ENCODE measurements around the gene IFNG-AS1. TPM values are rescaled to one million over a fixed set of nuclear protein-coding genes. Genes with fewer than 3 reads are reported as not detected.

IFNG-AS1 gene
- total RNA-seq, 2 experiments from 2014 or later = 15.7 to 36.8 TPM

DNA sequence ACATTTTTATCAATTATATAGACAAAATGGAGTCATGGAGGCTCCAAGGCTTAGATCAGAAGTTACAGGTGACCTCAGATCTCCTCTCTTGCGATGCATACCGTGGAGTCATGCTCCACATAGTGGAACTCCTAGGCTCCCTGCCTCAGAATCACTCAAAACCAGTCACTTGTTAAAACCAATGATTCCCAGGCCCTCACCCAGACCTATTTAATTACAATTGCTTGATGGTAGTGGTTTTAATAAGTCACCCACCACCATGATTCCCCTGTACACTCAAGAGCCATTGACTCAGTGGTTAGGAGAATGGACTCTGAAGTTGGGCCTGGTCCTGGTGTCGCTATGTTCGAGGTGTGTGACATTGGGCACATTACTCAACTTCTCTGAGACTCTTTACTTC, 26.9 kb downstream of the IFNG-AS1 start:
- Histone ChIP-seq H2AFZ (ENCODE audit: low read length) (no peak overlapping the region), H3K9me3 (ENCODE audit: low read length) (no peaks in the 10 kb centered on the region), H3K4me2 (ENCODE audit: low read length) (no peak overlapping the region), H3K36me3 (ENCODE audit: insufficient read depth, low read length) (peaks cover 96% of the 10 kb centered on the region), H3K4me1 (ENCODE audit: insufficient read depth, low read length, poor library complexity, severe bottlenecking) (peaks cover 24% of the 10 kb centered on the region), H3K27ac (ENCODE audit: low read depth, low read length, poor library complexity, severe bottlenecking) (no peak overlapping the region), H3K4me3 (ENCODE audit: low read depth, low read length, poor library complexity, severe bottlenecking) (no peak overlapping the region), H3K79me2 (ENCODE audit: insufficient read depth, low read depth, low read length) (peaks cover 12% of the 10 kb centered on the region; the same call in 1 of the 2 replicates), H4K20me1 (ENCODE audit: insufficient read depth, low read length) (peaks cover 4% of the 10 kb centered on the region; the same call in 1 of the 2 replicates), H3K9me2 (ENCODE audit: insufficient read depth, low read length) (no peaks in the 10 kb centered on the region)
- intact Hi-C loops (cut with micrococcal nuclease; ENCODE audit: unreplicated experiment) = no loop called here
- CTCF ChIA-PET (ENCODE audit: unreplicated experiment) = no interaction called here
- no peak for DNase-seq (ENCODE audit: low spot score)
- TF ChIP-seq EZH2phosphoT487 (IDR thresholded peaks at IDR 0.05; ENCODE audit: borderline replicate concordance, low read depth, low read length) (no peak), CTCF (conservative IDR thresholded peaks at IDR 0.05; ENCODE audit: low read length) (no peak)
- no TSS peak for BruUV-seq (replicated peaks)
- POLR2A ChIA-PET = no interaction called here

- no peaks in the 10 kb centered on the region; the same call in 1 of the 2 replicates for H4K20me1 ChIP-seq (ENCODE audit: insufficient read depth, low read length)
- no peaks in the 10 kb centered on the region for H3K9me3 ChIP-seq (ENCODE audit: low read length)
- no TSS peak for BruUV-seq (replicated peaks)
- no peak for DNase-seq (ENCODE audit: low spot score)
- ChIA-PET CTCF (ENCODE audit: unreplicated experiment) (no interaction called here), POLR2A (interaction anchor here (0.6 to 1.2 kb wide), 3 partner anchors 8 to 662 kb away, joined by 3 to 4 read pairs (median 3); no protein-coding TSS in a partner anchor)
- no peak overlapping the region for H2AFZ ChIP-seq (ENCODE audit: low read length)
- H3K4me1 ChIP-seq (ENCODE audit: insufficient read depth, low read length, poor library complexity, severe bottlenecking) = peaks cover 3% of the 10 kb centered on the region
- no peak overlapping the region for H3K4me3 ChIP-seq (ENCODE audit: low read depth, low read length, poor library complexity, severe bottlenecking)
- TF ChIP-seq CTCF (conservative IDR thresholded peaks at IDR 0.05; ENCODE audit: low read length) (no peak), EZH2phosphoT487 (IDR thresholded peaks at IDR 0.05; ENCODE audit: borderline replicate concordance, low read depth, low read length) (no peak)
- no peak overlapping the region for H3K4me2 ChIP-seq (ENCODE audit: low read length)
- H3K36me3 ChIP-seq (ENCODE audit: insufficient read depth, low read length) = peaks cover 98% of the 10 kb centered on the region
- no peak overlapping the region for H3K27ac ChIP-seq (ENCODE audit: low read depth, low read length, poor library complexity, severe bottlenecking)
- intact Hi-C loops (cut with micrococcal nuclease; ENCODE audit: unreplicated experiment) = no loop called here
- H3K9me2 ChIP-seq (ENCODE audit: insufficient read depth, low read length) = no peaks in the 10 kb centered on the region
- peaks cover 8% of the 10 kb centered on the region; the same call in 1 of the 2 replicates for H3K79me2 ChIP-seq (ENCODE audit: insufficient read depth, low read depth, low read length)
These were observed 29.1 kb downstream of the IFNG-AS1 start for GRCh38 chr12:68018315-68018714.

DNA sequence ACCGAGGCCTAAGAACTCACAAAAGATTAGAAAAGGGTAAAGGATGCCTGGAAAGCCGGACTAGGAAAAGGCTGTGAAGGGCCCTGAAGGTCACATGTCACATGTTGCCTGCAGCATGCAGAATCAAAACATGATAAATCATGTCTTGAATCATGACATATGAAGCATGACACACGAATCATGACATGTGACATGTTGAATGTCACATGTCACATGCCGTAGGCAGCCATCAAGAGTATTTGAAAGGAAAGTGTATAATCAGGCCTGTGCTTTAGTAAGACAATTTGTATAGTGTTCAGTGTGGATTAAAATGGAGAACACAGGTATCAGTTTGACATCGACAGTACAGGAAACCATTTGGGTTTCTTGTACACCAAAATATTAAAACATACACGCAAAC, 30.8 kb downstream of the IFNG-AS1 start:
- no peak for DNase-seq (ENCODE audit: low spot score)
- Histone ChIP-seq H3K4me1 (ENCODE audit: insufficient read depth, low read length, poor library complexity, severe bottlenecking) (no peaks in the 10 kb centered on the region), H3K79me2 (ENCODE audit: insufficient read depth, low read depth, low read length) (no peaks in the 10 kb centered on the region), H3K9me3 (ENCODE audit: low read length) (no peaks in the 10 kb centered on the region), H3K9me2 (ENCODE audit: insufficient read depth, low read length) (no peaks in the 10 kb centered on the region), H3K27ac (ENCODE audit: low read depth, low read length, poor library complexity, severe bottlenecking) (no peak overlapping the region), H3K4me2 (ENCODE audit: low read length) (no peak overlapping the region), H2AFZ (ENCODE audit: low read length) (no peak overlapping the region), H4K20me1 (ENCODE audit: insufficient read depth, low read length) (no peaks in the 10 kb centered on the region), H3K36me3 (ENCODE audit: insufficient read depth, low read length) (peaks cover 98% of the 10 kb centered on the region), H3K4me3 (ENCODE audit: low read depth, low read length, poor library complexity, severe bottlenecking) (no peak overlapping the region)
- no TSS peak for BruUV-seq (replicated peaks)
- ChIA-PET CTCF (ENCODE audit: unreplicated experiment) (no interaction called here), POLR2A (interaction anchor here (0.9 kb wide), 1 partner anchor 9 kb away, joined by 3 read pairs; no protein-coding TSS in a partner anchor)
- intact Hi-C loops (cut with micrococcal nuclease; ENCODE audit: unreplicated experiment) = no loop called here
- no peak for TF ChIP-seq EZH2phosphoT487 (IDR thresholded peaks at IDR 0.05; ENCODE audit: borderline replicate concordance, low read depth, low read length)

All from OCI-LY7 (cell line).